Fibroblast of skin of left quadriceps (primary cell): Measurements from ENCODE around the gene DYNC2I2.
A peak's percentile ranks its signal among the peaks of the same experiment; 100 is the strongest.

ENCODE experiments used
- DNase-seq, 2 experiments: peaks; one replicate each; pipeline ENCODE4 v3.0.0-alpha.2; 2013; ENCODE audit warnings: low read depth in 2 of 2

Gene DYNC2I2

DNA sequence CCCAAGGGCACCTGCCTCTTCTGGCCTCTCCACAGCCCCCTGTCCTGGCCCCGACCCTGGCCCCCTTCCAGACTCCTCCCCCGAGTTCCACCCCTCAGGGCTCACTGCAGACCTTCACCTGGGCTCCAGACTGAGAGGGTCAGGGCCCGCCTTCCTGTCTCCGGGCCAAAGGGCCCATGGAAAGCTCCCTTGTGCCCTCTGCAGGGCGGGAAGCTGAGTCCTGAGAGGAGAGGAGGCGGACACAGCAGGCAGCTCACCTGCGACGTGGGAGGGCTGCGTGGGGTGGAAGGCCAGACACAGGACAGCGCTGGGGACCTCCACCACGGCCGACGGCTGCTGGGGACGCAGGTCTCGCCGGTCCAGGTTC lies 20.6 kb downstream of the DYNC2I2 start:
- no peak for DNase-seq

- peak; percentile 91 to 93 for DNase-seq
Observed at GRCh38 chr9:128635266-128636023, 21.2 kb downstream of the DYNC2I2 start.

GRCh38 chr9:128634651-128635262 lies 21.9 kb downstream of the DYNC2I2 start:
- no peak for DNase-seq

GRCh38 chr9:128634111-128634510 lies 22.5 kb downstream of the DYNC2I2 start:
- DNase-seq, result no peak

- no peak for DNase-seq
Observed at GRCh38 chr9:128633601-128634000, 23.0 kb downstream of the DYNC2I2 start.

- DNase-seq, result no peak
Observed at GRCh38 chr9:128633057-128633456, 23.6 kb downstream of the DYNC2I2 start.

DNA sequence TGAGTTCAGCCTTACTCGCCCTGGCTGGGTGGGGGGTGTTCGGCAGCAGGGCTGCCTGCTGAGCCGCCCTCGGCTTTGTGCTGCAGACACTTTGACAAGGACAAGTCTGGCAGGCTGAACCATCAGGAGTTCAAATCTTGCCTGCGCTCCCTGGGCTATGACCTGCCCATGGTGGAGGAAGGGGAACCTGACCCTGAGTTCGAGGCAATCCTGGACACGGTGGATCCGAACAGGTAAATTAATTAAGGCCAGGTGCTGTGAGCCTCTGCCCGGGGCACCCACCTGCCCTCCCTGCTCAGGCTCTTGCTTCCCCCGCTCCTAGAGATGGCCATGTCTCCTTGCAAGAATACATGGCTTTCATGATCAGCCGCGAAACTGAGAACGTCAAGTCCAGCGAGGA lies 24.2 kb downstream of the DYNC2I2 start:
- no peak for DNase-seq

DNA sequence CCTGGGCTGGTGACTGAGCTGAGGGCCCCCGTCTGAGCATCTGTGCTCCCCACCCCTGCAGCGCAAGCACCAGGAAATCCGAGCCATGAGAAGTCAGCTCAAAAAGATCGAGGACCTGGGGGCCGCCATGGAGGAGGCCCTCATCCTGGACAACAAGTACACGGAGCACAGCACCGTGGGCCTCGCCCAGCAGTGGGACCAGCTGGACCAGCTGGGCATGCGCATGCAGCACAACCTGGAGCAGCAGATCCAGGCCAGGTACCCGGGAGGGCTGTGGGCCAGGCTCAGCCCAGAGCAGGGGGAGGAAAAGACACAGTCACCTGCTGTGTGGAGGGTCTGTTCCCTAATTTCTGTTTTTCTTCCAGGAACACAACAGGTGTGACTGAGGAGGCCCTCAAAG lies 24.6 kb downstream of the DYNC2I2 start:
- no peak for DNase-seq

DNA sequence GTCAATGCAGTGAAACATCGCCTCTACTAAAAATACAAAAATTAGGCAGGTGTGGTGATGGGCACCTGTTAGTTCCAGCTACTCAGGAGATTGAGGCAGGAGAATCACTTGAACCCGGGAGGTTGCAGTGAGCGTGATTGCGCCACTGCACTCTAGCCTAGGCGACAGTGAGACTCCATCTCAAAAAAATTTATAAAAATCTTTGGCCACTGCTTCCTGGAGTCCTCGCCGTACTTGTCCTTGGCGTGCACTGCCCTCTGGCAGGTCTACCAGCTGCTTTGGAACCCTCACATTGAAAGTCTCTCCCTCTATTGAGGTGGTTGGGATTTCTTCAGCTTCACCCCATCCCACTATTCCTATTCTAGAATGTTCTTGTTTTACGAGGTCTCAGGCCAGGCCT lies 25.0 kb downstream of the DYNC2I2 start:
- no peak for DNase-seq

DNA sequence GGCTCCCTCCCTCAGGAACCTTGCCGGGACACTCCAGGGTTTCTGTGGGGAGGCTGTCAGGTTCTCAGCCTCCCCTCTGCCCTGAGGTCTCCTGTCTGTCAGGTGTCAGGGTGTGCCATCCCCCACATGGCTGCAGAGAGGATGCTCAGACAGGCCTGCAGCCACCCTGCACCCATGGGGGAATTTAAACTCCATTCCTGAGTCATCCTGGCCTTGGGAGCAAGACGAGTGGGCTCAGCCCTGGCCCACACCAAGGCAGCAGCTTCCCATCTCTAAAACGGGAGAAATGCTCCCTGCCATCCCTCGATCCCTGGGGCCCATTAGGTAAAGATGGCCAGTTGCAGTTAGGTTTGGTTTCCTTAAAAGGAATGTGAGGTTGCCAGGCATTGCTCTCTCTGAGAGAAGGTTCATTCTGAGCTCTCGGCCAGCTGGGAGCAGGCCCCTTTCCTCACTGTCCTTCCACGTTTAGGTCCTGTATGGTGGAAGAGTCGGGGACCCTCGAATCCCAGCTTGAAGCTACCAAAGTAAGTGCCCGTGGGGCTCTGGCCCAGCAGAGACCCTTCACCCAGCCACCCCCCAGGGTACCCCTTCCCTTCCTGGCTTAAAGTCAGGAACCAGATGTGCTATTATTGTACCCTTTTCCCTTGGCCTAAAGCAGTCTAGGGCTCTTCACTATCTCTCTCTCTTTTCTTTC lies 26.6 kb downstream of the DYNC2I2 start:
- no peak for DNase-seq

GRCh38 chr9:128629136-128629535 lies 27.5 kb downstream of the DYNC2I2 start:
- DNase-seq, result no peak

GRCh38 chr9:128628471-128629048 lies 28.1 kb downstream of the DYNC2I2 start:
- no peak for DNase-seq

- DNase-seq, result no peak
Observed at GRCh38 chr9:128627906-128628305, 28.7 kb downstream of the DYNC2I2 start.

- no peak for DNase-seq
Observed at GRCh38 chr9:128627127-128627715, 29.4 kb downstream of the DYNC2I2 start.

DNA sequence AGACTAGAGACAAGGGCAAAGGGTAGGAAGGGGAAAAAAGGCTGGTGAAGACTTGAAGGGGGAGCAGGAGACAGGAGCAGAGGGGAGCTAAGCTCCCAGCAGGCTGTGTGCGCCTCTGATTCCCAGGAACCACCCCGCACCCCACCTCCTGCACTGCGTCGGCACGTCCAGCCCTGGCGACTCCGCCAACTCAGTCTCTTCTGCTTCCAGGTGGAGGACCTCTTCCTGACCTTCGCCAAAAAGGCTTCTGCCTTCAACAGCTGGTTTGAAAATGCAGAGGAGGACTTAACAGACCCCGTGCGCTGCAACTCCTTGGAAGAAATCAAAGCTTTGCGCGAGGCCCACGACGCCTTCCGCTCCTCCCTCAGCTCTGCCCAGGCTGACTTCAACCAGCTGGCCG lies 30.5 kb downstream of the DYNC2I2 start:
- DNase-seq, result no peak

GRCh38 chr9:128625391-128626146 lies 31.1 kb downstream of the DYNC2I2 start:
- no peak for DNase-seq

- no peak for DNase-seq
Observed at GRCh38 chr9:128624566-128624965, 32.1 kb downstream of the DYNC2I2 start.

GRCh38 chr9:128621730-128622455 lies 34.8 kb downstream of the DYNC2I2 start:
- no peak for DNase-seq

- no peak for DNase-seq
Observed at GRCh38 chr9:128619779-128620178, 36.9 kb downstream of the DYNC2I2 start.

DNA sequence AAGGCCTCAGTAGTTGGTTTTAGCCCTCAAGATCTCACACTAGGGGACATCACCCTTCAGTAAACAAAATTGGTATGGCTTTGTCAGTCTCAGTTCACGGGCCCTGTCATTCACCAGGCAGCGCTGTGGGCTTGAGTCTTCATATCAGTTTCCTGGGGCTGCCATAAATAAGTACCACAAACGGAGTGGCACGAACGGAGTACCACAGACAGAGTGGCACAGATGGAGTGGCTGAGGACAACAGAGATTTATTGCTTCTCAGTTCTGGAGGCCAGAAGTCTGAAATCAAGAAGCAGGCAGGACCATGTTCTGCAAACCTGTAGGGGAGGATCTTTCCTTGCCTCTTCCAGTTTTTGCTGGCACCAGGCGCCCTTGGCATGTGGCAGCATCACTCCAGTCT lies 37.5 kb downstream of the DYNC2I2 start:
- DNase-seq, result no peak

DNA sequence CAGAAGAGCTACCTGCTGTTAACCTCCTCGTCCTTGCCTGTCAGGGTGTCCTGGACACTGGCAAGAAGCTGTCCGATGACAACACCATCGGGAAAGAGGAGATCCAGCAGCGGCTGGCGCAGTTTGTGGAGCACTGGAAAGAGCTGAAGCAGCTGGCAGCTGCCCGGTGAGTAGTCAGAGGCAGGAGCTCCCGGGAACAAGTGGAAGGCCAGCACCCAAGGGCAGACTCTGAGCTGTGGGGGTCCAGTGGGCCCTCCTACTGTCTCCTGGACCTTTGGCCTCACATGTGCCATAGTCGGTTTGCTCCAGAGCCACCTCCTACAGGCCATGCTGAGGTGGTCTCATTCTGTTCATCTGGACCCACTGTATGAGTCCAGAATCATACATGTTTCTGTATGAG lies 38.7 kb downstream of the DYNC2I2 start:
- DNase-seq, result no peak
